SKM-1 treated with dmso at 0.1 percent for 144 hours (cell line): ENCODE results near the gene NAPEPLD.
"Not testable (repeated sequence)": the region's sequence is repeated elsewhere in the genome, so short reads cannot be mapped to it uniquely, and the experiment has no call there.

Experiments
- DNase-seq: peaks from one replicate; lab custom pipeline; 2025; ENCODE audit not compliant: unreplicated experiment; lab: John Stamatoyannopoulos, UW

Gene NAPEPLD

DNA sequence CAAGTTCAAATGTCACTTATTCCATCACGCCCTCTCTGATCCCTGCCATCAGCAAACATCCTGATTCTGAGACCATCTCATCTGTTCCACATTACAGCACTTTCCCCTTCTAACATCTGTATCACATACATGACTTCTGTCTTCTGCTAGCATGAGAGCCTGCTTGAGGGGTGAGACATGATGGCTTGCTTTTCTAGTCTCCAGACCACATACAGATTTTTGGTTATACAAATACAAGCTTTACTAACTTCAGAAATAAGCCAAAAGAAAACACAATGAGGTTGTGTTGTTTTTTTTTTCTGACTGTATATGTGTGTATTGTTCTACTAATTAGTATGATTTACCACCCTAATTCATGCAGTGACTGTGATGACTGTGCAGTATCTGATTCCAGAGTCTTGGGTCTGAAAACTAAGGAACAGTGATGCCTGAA, 34.3 kb downstream of the NAPEPLD start:
- DNase-seq, result no peak

DNA sequence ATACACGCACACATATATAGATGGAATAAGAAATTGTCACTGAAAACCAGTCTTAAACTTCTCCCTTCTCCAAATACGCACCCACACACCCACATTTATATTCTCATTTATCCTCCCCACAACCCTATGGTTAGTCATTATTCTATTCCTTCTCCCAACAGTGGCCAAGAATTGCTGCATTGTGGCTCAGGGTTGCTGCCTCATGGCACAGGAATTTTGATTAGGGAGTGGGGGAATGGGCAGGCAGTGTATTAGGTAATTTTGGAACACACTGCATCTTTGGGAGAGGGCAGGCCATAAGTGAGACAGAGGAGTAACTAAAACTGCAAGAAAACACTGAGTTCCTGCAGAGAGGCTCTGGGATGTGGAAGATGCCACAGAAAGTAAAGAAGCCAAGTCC, 35.7 kb downstream of the NAPEPLD start:
- DNase-seq, result no peak

DNA sequence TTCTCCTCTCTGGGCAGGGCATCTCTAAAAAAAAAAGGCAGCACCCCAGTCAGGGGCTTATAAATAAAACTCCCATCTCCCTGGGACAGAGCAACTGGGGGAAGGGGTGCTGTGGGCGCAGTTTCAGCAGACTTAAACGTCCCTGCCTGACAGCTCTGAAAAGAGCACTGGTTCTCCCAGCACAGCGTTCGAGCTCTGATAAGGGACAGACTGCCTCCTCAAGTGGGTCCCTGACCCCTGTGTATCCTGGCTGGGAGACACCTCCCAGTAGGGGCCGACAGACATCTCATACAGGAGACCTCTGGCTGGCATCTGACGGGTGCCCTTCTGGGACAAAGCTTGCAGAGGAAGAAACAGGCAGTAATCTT, 42.2 kb downstream of the NAPEPLD start:
- not testable (repeated sequence) for DNase-seq

DNA sequence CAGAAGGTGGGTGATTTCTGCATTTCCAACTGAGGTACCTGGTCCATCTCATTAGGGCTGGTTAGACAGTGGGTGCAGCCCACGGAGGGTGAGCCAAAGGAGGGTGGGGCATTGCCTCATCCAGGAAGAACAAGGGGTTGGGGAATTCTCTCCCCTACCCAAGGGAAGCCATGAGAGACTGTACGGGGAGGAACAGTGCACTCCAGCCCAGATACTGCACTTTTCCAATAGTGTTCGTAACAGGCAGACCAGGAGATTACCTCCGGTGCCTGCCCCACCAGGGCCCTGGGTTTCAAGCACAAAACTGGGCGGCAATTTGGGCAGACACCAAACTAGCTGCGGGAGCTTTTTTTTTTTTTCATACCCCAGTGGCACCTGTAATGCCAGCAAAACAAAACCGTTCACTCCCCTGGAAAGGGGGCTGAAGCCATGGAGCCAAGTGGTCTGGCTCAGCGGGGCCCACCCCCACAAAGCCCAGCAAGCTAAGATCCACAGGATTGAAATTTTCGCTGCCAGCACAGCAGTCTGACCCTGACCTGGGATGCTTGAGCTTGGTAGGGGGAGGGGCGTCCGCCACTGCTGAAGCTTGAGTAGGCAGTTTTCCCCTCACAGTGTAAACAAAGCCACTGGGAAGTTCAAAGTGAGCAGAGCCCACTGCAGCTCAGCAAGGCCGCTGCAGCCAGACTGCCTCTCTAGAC, 42.7 kb downstream of the NAPEPLD start:
- DNase-seq, result no peak

DNA sequence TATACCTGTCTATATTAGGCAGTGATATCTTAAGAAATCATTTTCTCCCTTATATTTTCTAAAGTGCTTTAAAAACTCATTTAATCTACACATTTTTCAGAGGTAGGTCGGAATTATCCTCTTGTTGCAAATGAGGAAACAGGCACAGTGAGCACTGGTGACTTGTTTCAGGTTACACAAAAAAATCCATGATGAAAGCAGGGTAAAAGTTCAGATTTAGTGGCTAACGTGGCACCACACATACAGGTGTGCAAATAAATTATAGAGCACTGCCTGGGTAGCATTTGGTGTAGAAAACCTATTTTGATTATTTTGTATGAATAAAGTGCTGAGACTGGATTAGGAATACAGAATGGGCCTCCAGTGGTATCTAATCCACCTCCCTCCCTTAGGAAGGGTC, 47.4 kb downstream of the NAPEPLD start:
- no peak for DNase-seq

DNA sequence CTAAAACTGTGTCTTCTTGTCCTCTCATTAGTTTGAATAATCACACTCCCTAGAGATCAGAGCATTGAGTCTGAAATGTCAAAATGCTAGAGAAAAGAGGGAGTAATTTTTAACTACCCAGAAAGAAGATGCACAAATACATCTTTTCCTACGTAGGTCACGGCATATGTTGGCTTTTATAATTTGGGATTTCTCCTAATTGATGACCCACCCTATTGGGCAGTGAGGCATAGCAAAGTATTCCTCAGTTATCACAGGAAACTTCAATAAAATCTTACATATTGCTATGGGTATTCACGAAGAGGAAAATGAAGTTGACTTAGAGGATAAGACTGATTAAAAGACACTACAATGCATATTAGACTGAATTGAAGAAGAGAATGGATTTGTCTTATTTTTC, 48.6 kb downstream of the NAPEPLD start:
- DNase-seq, result no peak

DNA sequence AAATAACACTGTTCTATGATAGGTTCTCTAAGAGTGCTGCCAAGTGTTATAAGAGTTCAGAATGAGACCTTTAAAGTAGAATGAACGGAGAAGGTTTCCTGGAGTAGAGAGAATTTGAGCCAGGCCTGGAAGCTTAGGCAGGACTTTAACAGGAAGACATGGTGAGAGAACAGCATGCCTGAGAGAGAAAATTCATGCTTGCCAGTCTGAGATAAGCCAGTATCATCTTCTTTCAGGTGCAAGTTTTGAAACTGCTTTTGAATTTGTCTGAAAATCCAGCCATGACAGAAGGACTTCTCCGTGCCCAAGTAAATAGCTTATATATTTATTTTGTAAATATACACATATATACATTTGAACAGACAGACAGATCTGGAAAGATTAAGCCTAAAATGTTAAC, 51.9 kb downstream of the NAPEPLD start:
- DNase-seq, result no peak

DNA sequence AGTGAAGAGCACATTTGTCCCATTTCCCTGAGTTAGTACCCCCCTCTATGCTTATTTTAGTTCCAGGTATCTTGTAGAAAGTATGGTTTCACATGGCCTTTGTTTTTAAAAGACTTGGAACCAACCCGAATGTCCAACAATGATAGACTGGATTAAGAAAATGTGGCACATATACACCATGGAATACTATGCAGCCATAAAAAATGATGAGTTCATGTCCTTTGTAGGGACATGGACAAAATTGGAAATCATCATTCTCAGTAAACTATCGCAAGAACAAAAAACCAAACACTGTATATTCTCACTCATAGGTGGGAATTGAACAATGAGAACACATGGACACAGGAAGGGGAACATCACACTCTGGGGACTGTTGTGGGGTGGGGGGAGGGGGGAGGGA, 53.3 kb downstream of the NAPEPLD start:
- not testable (repeated sequence) for DNase-seq

DNA sequence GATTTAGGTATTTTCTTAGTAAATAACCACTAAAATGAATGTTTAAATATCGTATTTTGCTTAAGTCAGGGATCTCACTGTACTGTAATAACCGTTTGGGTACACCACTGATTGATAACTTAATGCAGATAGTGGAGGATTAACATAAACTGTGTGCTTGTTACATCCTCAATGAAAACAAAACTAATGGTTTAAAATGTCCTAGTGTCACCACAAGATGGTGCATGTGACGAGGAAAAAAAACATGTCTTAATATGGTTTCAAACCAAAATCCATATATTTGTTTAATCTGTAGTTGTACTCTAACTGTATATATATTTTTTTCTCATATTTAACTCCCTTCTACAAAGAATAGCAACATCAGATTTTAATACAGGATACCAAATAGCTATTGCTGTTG, 54.8 kb downstream of the NAPEPLD start:
- DNase-seq, result no peak

DNA sequence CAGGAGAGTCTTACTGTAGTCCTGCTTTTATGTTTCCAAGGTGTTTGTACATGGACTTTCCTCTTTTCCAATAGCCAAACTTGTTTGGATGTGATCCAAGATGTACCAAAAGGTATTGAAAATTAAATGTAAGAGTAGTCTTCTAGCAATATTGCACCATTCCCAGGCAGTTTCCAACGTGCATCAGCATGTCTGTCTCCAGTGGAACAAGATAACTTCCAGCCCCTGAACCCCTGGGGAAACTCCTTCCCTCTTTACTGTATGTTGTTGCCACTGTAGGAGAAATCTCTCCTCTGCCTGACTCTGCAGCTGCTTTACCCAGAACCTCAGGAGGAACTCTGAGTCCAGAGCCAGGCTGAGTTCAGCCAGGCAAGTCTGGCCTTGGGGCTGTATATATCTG, 55.5 kb downstream of the NAPEPLD start:
- no peak for DNase-seq

DNA sequence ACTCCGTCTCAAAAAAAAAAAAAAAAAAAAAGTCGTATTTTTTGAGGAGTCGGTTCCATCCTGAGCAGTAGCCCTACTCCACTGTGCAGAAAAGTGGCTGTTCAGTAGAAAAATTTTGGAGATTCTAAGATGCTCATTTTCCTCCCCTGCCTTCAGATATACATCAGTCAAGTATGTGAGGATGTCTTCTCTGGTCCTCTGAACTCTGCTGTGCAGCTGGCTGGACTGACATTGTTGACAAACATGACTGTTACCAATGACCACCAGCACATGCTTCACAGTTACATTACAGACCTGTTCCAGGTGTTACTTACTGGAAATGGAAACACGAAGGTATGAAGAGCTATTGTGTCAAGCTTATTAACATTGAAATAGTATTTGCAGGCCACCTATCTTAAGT, 56.6 kb downstream of the NAPEPLD start:
- not testable (repeated sequence) for DNase-seq

DNA sequence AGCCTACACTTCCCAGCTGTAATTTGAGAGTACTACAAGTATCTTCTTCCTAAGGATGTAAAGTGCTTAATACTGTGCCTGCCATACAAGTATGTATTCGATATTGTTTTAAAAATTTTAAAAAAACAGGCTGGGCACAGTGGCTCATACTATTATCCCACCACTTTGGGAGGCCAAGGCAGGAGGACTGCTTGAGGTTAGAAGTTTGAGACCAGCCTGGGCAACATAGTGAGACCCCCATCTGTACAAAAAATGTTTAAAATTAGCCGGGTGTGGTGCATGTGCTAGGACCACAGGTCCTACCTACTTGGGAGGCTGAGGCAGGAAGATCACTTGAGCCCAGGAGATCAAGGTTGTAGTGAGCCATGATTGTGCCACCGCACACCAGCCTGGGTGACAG, 65.7 kb downstream of the NAPEPLD start:
- DNase-seq, result no peak

DNA sequence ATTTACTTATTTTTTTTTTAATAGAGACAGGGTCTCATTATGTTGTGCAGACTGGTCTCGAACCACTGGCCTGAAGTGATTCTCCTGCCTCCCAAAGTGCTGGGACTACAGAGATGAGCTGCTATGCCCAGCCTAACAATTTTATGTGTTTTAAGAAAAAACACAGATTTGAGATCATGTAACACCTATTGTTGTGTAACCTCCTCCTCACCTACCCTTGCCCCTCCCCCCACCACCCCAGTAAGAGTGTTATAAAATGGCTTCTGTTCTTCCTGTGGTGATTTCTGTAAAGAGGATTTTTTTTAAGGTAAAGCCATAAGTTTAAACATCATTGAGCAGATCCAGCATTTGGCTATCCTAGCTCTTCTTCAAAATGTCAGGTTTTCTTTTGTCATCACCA, 66.4 kb downstream of the NAPEPLD start:
- DNase-seq, result no peak

DNA sequence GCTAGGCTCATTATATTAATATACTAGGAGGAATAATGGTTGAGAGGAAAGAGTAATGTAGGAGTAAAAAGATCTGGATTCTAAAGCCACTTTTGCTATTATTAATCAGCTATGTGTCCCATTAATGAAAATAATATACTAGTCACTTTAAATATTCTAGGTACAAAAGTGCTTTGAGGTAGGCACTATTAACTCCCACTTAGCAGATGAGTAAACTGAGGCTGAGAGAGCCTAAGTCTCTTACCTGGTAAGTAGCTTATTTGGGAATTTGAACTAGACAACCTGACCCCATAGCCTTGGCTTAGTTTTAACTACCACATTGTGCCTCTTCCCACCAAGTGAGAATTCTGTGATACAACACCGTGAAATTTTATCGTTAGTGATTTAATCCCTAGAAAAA, 68.0 kb downstream of the NAPEPLD start:
- no peak for DNase-seq

DNA sequence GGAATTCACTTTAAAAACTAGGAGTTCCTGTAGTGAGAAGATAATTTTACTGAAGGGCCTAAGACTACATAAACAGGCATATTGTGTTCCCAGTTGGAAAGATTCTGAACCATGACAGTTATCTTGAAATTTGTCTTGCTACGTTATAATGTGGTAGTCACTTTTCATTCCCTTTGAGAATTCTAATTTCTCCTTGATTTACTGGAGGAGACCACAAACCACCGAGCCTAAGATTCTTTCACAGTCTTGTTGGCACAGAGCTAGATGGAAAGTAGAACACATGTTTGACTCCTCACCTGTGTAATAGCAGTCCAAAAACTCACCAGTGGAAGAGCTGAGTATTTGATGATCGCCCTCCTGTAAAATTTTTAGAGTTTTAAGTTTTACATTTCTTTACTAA, 69.1 kb downstream of the NAPEPLD start:
- no peak for DNase-seq

DNA sequence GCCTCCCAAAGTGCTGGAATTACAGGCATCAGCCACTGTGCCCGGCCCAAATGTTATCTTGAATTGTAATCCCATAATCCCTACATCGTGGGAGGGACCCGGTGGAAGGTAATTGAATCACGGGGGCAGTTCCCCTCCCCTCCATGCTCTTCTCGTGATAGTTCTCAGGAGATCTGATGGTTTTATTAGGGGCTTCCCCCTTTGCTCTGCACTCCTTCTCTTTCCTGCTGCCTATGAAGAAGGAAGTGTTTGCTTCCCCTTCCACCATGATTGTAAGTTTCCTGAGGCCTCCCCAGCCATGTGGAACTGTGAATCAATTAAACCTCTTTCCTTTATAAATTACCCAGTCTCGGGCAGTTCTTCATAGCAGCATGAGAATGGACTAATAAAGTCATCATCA, 70.7 kb downstream of the NAPEPLD start:
- not testable (repeated sequence) for DNase-seq

DNA sequence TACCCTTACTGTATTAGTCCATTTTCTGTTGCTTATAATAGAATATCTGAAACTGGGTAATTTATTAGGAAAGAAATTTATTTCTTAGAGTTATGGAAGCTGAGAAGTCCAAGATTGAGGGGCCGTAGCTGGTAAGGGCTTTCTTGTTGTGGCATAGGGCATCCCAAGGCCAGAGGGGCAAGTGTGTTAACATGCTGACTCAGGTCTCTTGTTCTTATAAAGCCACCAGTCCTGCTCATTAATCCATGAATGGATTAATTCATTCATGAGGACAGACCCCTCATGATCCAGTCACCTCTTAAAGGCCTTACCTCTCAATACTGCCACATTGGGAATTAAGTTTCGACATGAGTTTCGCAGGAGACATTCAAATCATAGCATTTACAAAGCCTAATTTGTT, 71.6 kb downstream of the NAPEPLD start:
- DNase-seq, result no peak

DNA sequence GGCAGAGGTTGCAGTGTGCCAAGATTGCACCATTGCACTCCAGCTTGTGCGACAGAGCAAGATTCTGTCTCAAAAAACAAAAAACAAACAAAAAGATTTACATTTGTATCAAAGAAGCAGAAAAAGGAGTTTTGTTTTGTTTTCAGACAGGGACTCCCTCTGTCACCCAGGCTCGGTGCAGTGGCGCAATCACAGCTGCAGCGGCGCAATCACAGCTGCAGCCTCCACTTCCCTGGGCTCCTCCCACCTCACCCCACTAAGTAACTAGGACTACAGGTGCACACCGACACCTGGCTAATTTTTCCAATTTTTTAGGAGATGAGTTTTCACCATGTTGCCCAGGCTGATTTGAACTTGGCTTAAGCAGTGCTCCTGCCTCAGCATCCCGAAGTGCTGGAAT, 72.1 kb downstream of the NAPEPLD start:
- DNase-seq, result no peak

DNA sequence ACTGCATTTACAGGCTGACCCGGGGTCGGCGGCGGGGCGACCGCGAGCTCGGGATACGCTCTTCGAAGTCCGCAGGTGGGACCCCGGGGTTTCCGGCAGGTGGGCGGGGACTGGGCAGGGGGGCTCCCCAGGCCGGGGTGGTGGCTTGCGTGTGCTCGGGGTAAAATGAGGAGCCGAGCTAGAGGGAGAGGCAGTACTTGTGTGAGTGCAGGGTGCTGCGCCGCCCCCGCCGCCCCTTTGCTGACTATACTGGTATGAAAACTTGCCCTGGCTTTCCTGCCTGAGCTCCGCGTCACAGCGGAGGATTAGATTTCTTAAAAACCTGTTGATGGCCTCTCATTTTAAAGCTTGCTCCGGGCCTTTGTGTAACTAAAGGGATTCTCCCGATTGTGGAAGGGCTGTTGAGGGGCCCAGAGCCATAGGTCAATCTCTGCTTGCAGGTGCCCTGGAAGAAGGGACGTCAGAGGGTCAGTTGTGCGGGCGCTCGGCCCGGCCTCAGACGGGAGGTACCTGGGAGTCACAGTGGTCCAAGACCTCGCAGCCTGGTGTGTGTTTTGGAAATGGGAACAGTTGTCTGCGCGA, 73.5 kb downstream of the NAPEPLD start:
- DNase-seq, result no peak

DNA sequence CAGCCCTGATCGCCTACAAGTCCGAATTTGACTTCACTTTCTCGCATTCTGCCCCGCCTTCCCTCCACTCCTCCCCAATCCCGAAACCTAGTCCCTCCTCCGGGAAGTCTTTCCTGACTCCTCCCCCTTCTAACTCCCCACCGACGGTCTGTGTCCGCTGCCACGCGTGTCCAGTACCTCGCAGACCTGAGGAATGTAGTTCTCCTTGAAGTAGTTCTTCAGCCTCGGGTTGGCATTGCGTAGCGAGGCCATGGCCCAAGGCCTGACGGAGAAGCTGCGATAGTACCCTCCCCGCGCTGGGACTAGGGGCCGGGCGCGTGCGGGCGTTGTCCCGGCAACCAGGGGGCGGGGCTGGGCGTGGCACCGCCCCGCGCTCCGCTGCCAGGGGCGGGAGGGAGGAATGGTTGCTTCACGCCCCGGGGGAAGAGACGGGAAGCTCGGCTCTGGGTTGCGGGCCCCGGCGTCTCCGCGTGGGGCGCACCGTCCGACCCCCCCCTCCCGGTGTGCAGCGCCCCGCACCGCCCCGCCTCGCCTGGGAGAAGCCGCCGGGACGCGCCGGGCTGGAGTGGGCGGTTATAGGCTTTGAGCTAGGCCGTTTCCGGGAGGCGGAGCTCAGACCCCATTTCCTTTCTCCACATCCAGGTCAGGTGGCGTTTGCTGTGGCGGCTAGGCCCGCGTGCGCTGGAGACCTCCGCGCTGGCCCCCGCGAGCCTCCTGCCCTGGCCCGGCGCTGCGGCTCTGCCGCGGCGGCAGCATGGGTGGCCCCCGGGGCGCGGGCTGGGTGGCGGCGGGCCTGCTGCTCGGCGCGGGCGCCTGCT, 74.2 kb downstream of the NAPEPLD start, which contains the start of the genes ARMC10 and FBXL13:
Gene ARMC10 (plus strand): TSS at position 622 of the 818 bp plus-strand sequence. CDS start 133 bp downstream, at position 755.
Gene FBXL13 (minus strand): TSS at position 278 of the 818 bp plus-strand sequence.
- DNase-seq, result peak; percentile 91

DNA sequence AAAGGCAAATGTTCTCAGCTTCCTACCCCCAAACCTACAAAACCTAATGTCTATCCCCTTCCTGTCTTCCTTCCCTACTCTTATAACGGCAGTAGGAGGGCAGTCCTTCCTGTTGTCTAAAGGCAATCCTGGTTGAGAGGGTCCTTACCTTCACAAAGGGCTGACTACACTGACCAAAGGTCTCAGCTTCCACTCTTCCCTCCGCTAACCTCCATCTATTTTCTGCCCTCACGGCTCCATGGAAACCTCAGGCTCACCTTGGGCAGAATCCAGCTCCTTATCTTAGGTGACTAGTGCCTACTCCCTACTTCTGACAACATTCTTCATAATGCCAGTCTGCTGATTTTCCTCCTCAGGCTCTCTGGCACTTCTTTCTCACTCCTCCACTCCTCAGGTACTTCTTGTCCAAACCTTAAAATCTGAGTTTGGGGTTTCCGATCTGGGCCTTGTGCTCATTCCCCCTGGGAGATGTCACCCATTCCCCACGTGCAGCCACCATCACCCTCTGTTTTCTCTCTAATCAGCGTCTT, 74.8 kb downstream of the NAPEPLD start:
- DNase-seq, result no peak

DNA sequence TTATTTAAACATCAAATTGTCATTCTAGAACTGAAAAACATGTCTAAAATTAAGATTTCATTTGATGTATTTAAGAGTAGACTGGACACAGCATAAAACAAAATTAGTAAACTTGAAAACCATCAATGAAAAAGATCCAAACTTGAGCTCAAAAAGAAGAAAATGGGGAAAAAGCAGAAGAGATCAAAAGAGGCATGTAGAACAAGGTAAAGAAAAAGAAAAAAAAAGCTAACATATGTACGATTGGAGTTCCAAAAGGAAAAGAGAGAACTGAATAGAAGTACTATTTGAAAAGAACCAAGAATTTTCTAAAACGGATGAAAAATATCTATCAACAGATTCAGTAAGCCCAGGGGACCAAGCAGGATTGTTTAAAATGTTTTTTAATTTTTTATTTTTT, 77.9 kb downstream of the NAPEPLD start:
- DNase-seq, result no peak
